Measurements from ENCODE around the gene CA5A. TPM values are rescaled to one million over a fixed set of nuclear protein-coding genes. Genes with fewer than 3 reads are reported as not detected.

The CA5A gene
- total RNA-seq, 1 donor from 2014 or later, result not detected

DNA sequence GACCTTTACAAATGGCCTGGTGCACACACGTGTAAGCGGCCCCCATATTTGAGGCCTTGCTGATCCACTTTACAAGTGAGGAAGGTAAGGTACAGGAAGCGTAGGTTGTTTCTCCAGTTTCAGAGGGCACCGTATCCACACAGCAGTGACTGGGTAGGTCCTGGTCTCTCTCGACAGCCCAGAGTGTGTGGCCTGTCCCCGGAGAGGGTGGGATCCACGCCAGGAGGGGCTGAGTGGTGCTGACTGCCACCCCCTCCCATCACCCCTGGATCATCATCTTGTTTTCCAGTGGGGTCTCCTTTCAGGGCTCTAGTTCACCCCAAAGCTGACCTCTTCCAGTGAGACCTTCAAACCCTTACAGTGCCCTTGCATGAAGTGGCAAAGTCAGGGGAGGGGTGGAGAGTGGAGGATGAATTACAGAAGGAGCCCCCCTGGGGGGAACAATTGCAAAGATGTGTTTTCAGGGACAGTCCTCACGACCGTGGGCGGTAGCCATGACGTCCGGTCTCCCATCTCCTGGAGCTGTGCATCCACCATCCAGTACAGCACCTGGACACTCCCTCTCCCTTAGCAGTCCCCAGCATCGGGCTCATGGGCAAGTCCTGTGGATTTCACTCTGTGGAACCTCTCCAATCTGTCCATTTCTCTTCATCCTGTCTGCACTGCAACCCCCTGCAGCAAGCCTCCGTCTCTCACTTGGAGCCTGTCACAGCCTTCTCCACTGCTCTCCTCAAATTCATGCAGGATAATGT is 10.4 kb upstream of the CA5A start:
- no peak overlapping the region for H3K4me3 Mint-ChIP-seq (ENCODE audit: unreplicated experiment)
- no peak overlapping the region for H3K9ac ChIP-seq (ENCODE audit: low read length)

DNA sequence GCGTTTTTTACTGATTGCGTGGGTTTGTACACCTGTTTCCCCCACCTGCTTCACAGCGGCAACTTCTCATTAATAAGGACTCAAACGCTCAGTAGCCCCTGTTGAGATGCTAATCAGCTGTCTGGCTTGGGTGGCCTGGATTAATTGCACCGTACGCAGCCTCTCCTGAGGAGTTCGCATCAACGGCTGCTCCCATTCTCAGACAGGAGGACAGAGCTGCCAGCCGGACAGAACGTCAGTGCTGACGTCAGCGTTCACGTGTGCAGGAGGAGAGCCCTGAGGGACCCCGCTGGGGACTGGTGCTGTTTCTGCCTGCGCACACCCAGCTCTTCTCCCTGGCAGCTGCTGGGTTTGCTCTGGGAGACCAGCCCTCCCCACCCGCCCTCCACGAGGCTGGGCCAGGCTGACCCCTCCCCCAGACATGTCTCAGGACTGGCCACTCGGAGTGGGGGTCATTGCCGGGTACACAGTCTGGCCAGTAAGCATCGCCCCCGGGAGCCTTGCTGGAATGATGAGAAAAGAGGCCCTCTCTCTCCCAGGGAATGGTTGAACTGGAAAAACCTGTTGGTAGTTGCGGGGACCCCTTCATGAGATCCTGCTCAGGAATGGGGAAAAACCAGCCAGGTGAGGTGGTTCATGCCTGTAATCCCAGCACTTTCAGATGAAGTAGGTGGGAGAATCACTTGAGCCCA is 9.2 kb upstream of the CA5A start:
- Histone ChIP-seq H3K27ac (ENCODE audit: low read depth, low read length) (no peak overlapping the region), H2AFZ (ENCODE audit: low read depth, low read length) (peak overlapping the region; percentile 86), H3K4me2 (ENCODE audit: low read length) (peak overlapping the region; percentile 89), H3K79me2 (ENCODE audit: insufficient read depth, low read length) (no peaks in the 10 kb centered on the region), H3K4me1 (ENCODE audit: insufficient read depth, low read length) (peaks cover 6% of the 10 kb centered on the region), H3K36me3 (ENCODE audit: insufficient read depth, low read length) (no peaks in the 10 kb centered on the region), H3K27me3 (ENCODE audit: insufficient read depth, low read length) (no peaks in the 10 kb centered on the region), H3K9ac (ENCODE audit: low read length) (peak overlapping the region; percentile 77), H4K20me1 (ENCODE audit: insufficient read depth, low read length) (no peaks in the 10 kb centered on the region), H3K9me3 (ENCODE audit: insufficient read depth, low read depth, low read length) (no peaks in the 10 kb centered on the region), H3K4me3 (ENCODE audit: insufficient read depth, low read depth, low read length) (peak overlapping the region; percentile 53)
- FAIRE-seq (no peak), DNase-seq (ENCODE audit: low read depth) (peak; percentile 83)
- TF ChIP-seq, protein P1, sequence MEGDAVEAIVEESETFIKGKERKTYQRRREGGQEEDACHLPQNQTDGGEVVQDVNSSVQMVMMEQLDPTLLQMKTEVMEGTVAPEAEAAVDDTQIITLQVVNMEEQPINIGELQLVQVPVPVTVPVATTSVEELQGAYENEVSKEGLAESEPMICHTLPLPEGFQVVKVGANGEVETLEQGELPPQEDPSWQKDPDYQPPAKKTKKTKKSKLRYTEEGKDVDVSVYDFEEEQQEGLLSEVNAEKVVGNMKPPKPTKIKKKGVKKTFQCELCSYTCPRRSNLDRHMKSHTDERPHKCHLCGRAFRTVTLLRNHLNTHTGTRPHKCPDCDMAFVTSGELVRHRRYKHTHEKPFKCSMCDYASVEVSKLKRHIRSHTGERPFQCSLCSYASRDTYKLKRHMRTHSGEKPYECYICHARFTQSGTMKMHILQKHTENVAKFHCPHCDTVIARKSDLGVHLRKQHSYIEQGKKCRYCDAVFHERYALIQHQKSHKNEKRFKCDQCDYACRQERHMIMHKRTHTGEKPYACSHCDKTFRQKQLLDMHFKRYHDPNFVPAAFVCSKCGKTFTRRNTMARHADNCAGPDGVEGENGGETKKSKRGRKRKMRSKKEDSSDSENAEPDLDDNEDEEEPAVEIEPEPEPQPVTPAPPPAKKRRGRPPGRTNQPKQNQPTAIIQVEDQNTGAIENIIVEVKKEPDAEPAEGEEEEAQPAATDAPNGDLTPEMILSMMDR (IDR thresholded peaks at IDR 0.05; ENCODE audit: insufficient read depth, low read depth, low read length), result no peak
- no peak for TF ChIP-seq EZH2 (IDR thresholded peaks at IDR 0.05; ENCODE audit: insufficient read depth, low read length)
- Mint-ChIP-seq H3K9me3 (ENCODE audit: unreplicated experiment) (no peaks in the 10 kb centered on the region), H3K27ac (ENCODE audit: unreplicated experiment) (no peak overlapping the region), H3K4me1 (ENCODE audit: low read depth, unreplicated experiment) (no peaks in the 10 kb centered on the region), H3K36me3 (ENCODE audit: low read depth, unreplicated experiment) (no peaks in the 10 kb centered on the region), H3K27me3 (ENCODE audit: low read depth, unreplicated experiment) (no peaks in the 10 kb centered on the region), H3K4me3 (ENCODE audit: unreplicated experiment) (no peak overlapping the region)

More for the DNA sequence above, 10.4 kb upstream of the CA5A start:
- TF ChIP-seq EZH2 (IDR thresholded peaks at IDR 0.05; ENCODE audit: insufficient read depth, low read length), result no peak
- TF ChIP-seq, protein P1 (IDR thresholded peaks at IDR 0.05; ENCODE audit: insufficient read depth, low read depth, low read length), result no peak
- Mint-ChIP-seq H3K27ac (ENCODE audit: unreplicated experiment) (peak overlapping the region; percentile 7), H3K27me3 (ENCODE audit: low read depth, unreplicated experiment) (no peaks in the 10 kb centered on the region), H3K36me3 (ENCODE audit: low read depth, unreplicated experiment) (no peaks in the 10 kb centered on the region), H3K9me3 (ENCODE audit: unreplicated experiment) (no peaks in the 10 kb centered on the region), H3K4me1 (ENCODE audit: low read depth, unreplicated experiment) (no peaks in the 10 kb centered on the region)
- H3K79me2 ChIP-seq (ENCODE audit: insufficient read depth, low read length), result peaks cover 2% of the 10 kb centered on the region
- no peaks in the 10 kb centered on the region for H3K9me3 ChIP-seq (ENCODE audit: insufficient read depth, low read depth, low read length)
- H3K27ac ChIP-seq (ENCODE audit: low read depth, low read length), result no peak overlapping the region
- H3K4me3 ChIP-seq (ENCODE audit: insufficient read depth, low read depth, low read length), result no peak overlapping the region
- DNase-seq (ENCODE audit: low read depth) (no peak), FAIRE-seq (no peak)
- H3K27me3 ChIP-seq (ENCODE audit: insufficient read depth, low read length), result no peaks in the 10 kb centered on the region
- no peak overlapping the region for H2AFZ ChIP-seq (ENCODE audit: low read depth, low read length)
- peaks cover 6% of the 10 kb centered on the region for H3K4me1 ChIP-seq (ENCODE audit: insufficient read depth, low read length)
- no peak overlapping the region for H3K4me2 ChIP-seq (ENCODE audit: low read length)
- H4K20me1 ChIP-seq (ENCODE audit: insufficient read depth, low read length), result no peaks in the 10 kb centered on the region
- no peaks in the 10 kb centered on the region for H3K36me3 ChIP-seq (ENCODE audit: insufficient read depth, low read length)
